Karpas-422 (cell line): ENCODE measurements around the gene MINDY2. TPM values are rescaled to one million over a fixed set of nuclear protein-coding genes. Genes with fewer than 3 reads are reported as not detected.

Experiments
- DNase-seq: peaks from one replicate; pipeline ENCODE4 v3.0.0-alpha.2; 2015
- H2AFZ ChIP-seq: fragments of 200-600 bp; sonication (generic); 2 replicates; pipeline ENCODE4 v1.6.1; 2014; ENCODE audit warnings: antibody characterized with exemption, low read length, mixed read lengths
- H3K27ac ChIP-seq: fragments of 200-600 bp; sonication (generic); 2 replicates; pipeline ENCODE4 v1.5.1; 2014; ENCODE audit warnings: mild to moderate bottlenecking, low read length, moderate library complexity
- H3K27me3 ChIP-seq: fragments of 200-600 bp; sonication (generic); 2 replicates; pipeline ENCODE4 v1.6.1; 2014; ENCODE audit warnings: low read length, mixed read lengths
- H3K36me3 ChIP-seq: fragments of 200-600 bp; sonication (generic); 2 replicates; pipeline ENCODE4 v1.6.1; 2014; ENCODE audit warnings: low read length, mixed read lengths; ENCODE audit not compliant: insufficient read depth
- H3K4me1 ChIP-seq: fragments of 200-600 bp; sonication (generic); 2 replicates; pipeline ENCODE4 v1.6.1; 2014; ENCODE audit warnings: mild to moderate bottlenecking, low read length, mixed read lengths
- H3K4me2 ChIP-seq: fragments of 200-600 bp; sonication (generic); 2 replicates; pipeline ENCODE4 v1.6.1; 2014; ENCODE audit warnings: low read length, low read depth, mild to moderate bottlenecking; ENCODE audit not compliant: poor library complexity, severe bottlenecking
- H3K4me3 ChIP-seq: fragments of 200-600 bp; sonication (generic); 2 replicates; pipeline ENCODE4 v1.5.1; 2014; ENCODE audit warnings: mild to moderate bottlenecking, antibody characterized with exemption, low read length, mixed read lengths
- H3K79me2 ChIP-seq: fragments of 200-600 bp; sonication (generic); 2 replicates; pipeline ENCODE4 v1.6.1; 2014; ENCODE audit warnings: mild to moderate bottlenecking, low read length, mixed read lengths
- H3K9ac ChIP-seq: fragments of 200-600 bp; sonication (generic); 2 replicates; pipeline ENCODE4 v1.6.0; 2014; ENCODE audit warnings: low read length
- H3K9me2 ChIP-seq: fragments of 200-600 bp; sonication (generic), shearing (Covaris generic); replicated peaks from 2 replicates; pipeline ENCODE4 v1.6.0; 2014; ENCODE audit warnings: mild to moderate bottlenecking, low read length, moderate library complexity; ENCODE audit not compliant: insufficient read depth
- H3K9me3 ChIP-seq: fragments of 300-700, 200-600 bp; sonication (generic); 2 replicates; pipeline ENCODE4 v1.6.1; 2014; ENCODE audit warnings: low read length, mixed read lengths
- H4K20me1 ChIP-seq: fragments of 200-600 bp; sonication (generic); 2 replicates; pipeline ENCODE4 v1.6.1; 2014; ENCODE audit warnings: mild to moderate bottlenecking, antibody characterized with exemption, low read length, low read depth; ENCODE audit not compliant: insufficient read depth
- total RNA-seq: library from RNA; depleted of rRNA; stranded (reverse); fragments of >200 nt; shearing (Covaris generic); gene quantifications from 2 replicates; pipeline ENCODE4 v1.2.3, GENCODE V29; 2014; ENCODE audit warnings: low replicate concordance

The MINDY2 gene
- total RNA-seq, 1 experiment from 2014 or later: 11.4 TPM

- peak overlapping the region; percentile 91 for H3K4me3 ChIP-seq
- DNase-seq: peak; percentile 51
- H3K9ac ChIP-seq: peak overlapping the region; percentile 89
- H3K79me2 ChIP-seq: peaks cover 53% of the 10 kb centered on the region
- peak overlapping the region; percentile 97 for H2AFZ ChIP-seq
- no peaks in the 10 kb centered on the region for H4K20me1 ChIP-seq
- no peak overlapping the region for H3K27ac ChIP-seq
- H3K4me2 ChIP-seq: peak overlapping the region; percentile 77
- no peaks in the 10 kb centered on the region for H3K36me3 ChIP-seq
- peaks cover 37% of the 10 kb centered on the region for H3K4me1 ChIP-seq
- H3K9me3 ChIP-seq: no peaks in the 10 kb centered on the region
- H3K27me3 ChIP-seq: no peaks in the 10 kb centered on the region
- H3K9me2 ChIP-seq: no peaks in the 10 kb centered on the region
Measured at GRCh38 chr15:58771621-58772250, 634 bp downstream of the MINDY2 start.

- Histone ChIP-seq H4K20me1 (no peaks in the 10 kb centered on the region), H3K4me1 (peaks cover 41% of the 10 kb centered on the region), H3K9me2 (no peaks in the 10 kb centered on the region), H3K4me2 (peak overlapping the region; percentile 77), H3K27me3 (no peaks in the 10 kb centered on the region), H3K9me3 (no peaks in the 10 kb centered on the region), H2AFZ (no peak overlapping the region), H3K36me3 (no peaks in the 10 kb centered on the region), H3K9ac (peak overlapping the region; percentile 89), H3K27ac (no peak overlapping the region), H3K4me3 (peak overlapping the region; percentile 91), H3K79me2 (peaks cover 60% of the 10 kb centered on the region)
- DNase-seq: no peak
Measured at GRCh38 chr15:58773024-58773423, 1.9 kb downstream of the MINDY2 start.

GRCh38 chr15:58775402-58775801 lies 4.3 kb downstream of the MINDY2 start:
- Histone ChIP-seq H4K20me1 (no peaks in the 10 kb centered on the region), H3K36me3 (no peaks in the 10 kb centered on the region), H3K4me3 (no peak overlapping the region), H3K9me2 (no peaks in the 10 kb centered on the region), H3K4me1 (peaks cover 35% of the 10 kb centered on the region), H3K27me3 (no peaks in the 10 kb centered on the region), H3K27ac (no peak overlapping the region), H3K9me3 (no peaks in the 10 kb centered on the region), H3K4me2 (no peak overlapping the region), H2AFZ (no peak overlapping the region), H3K9ac (no peak overlapping the region), H3K79me2 (peaks cover 74% of the 10 kb centered on the region)
- no peak for DNase-seq

- H2AFZ ChIP-seq: no peak overlapping the region
- H3K9ac ChIP-seq: no peak overlapping the region
- H3K36me3 ChIP-seq: no peaks in the 10 kb centered on the region
- peaks cover 32% of the 10 kb centered on the region for H3K4me1 ChIP-seq
- no peak overlapping the region for H3K27ac ChIP-seq
- no peaks in the 10 kb centered on the region for H3K9me3 ChIP-seq
- no peak for DNase-seq
- H3K4me3 ChIP-seq: no peak overlapping the region
- H3K79me2 ChIP-seq: peaks cover 69% of the 10 kb centered on the region
- no peak overlapping the region for H3K4me2 ChIP-seq
- no peaks in the 10 kb centered on the region for H3K27me3 ChIP-seq
- H4K20me1 ChIP-seq: no peaks in the 10 kb centered on the region
- no peaks in the 10 kb centered on the region for H3K9me2 ChIP-seq
Measured at GRCh38 chr15:58777107-58777506, 6.0 kb downstream of the MINDY2 start.

GRCh38 chr15:58779554-58779953 lies 8.5 kb downstream of the MINDY2 start:
- Histone ChIP-seq H3K9ac (no peak overlapping the region), H3K27me3 (no peaks in the 10 kb centered on the region), H3K27ac (no peak overlapping the region), H3K4me3 (no peak overlapping the region), H3K9me2 (no peaks in the 10 kb centered on the region), H3K4me2 (no peak overlapping the region), H3K79me2 (peaks cover 61% of the 10 kb centered on the region), H4K20me1 (no peaks in the 10 kb centered on the region), H3K9me3 (no peaks in the 10 kb centered on the region), H3K36me3 (0 out of 2 replicates have a peak, but pooled peaks cover 2% of the 10 kb centered on the region), H3K4me1 (peaks cover 7% of the 10 kb centered on the region), H2AFZ (no peak overlapping the region)
- no peak for DNase-seq

GRCh38 chr15:58785355-58785754 lies 14.3 kb downstream of the MINDY2 start:
- H3K36me3 ChIP-seq: 0 out of 2 replicates have a peak, but pooled peaks cover 2% of the 10 kb centered on the region
- no peaks in the 10 kb centered on the region for H3K4me1 ChIP-seq
- H4K20me1 ChIP-seq: no peaks in the 10 kb centered on the region
- H3K27ac ChIP-seq: no peak overlapping the region
- H3K9ac ChIP-seq: no peak overlapping the region
- H3K4me3 ChIP-seq: no peak overlapping the region
- no peak overlapping the region for H2AFZ ChIP-seq
- H3K79me2 ChIP-seq: peaks cover 39% of the 10 kb centered on the region
- peak; percentile 35 for DNase-seq
- no peaks in the 10 kb centered on the region for H3K9me2 ChIP-seq
- no peaks in the 10 kb centered on the region for H3K9me3 ChIP-seq
- H3K27me3 ChIP-seq: no peaks in the 10 kb centered on the region
- H3K4me2 ChIP-seq: no peak overlapping the region

GRCh38 chr15:58788056-58788710 lies 17.1 kb downstream of the MINDY2 start:
- no peaks in the 10 kb centered on the region for H3K9me2 ChIP-seq
- H3K4me3 ChIP-seq: no peak overlapping the region
- no peaks in the 10 kb centered on the region for H4K20me1 ChIP-seq
- no peak for DNase-seq
- no peak overlapping the region for H2AFZ ChIP-seq
- H3K79me2 ChIP-seq: peaks cover 33% of the 10 kb centered on the region
- no peak overlapping the region for H3K9ac ChIP-seq
- 0 out of 2 replicates have a peak, but pooled peaks cover 2% of the 10 kb centered on the region for H3K36me3 ChIP-seq
- no peak overlapping the region for H3K27ac ChIP-seq
- H3K27me3 ChIP-seq: no peaks in the 10 kb centered on the region
- H3K9me3 ChIP-seq: no peaks in the 10 kb centered on the region
- no peaks in the 10 kb centered on the region for H3K4me1 ChIP-seq
- H3K4me2 ChIP-seq: no peak overlapping the region

- Histone ChIP-seq H3K79me2 (peaks cover 4% of the 10 kb centered on the region), H2AFZ (no peak overlapping the region), H4K20me1 (no peaks in the 10 kb centered on the region), H3K4me2 (no peak overlapping the region), H3K36me3 (no peaks in the 10 kb centered on the region), H3K4me3 (no peak overlapping the region), H3K27me3 (no peaks in the 10 kb centered on the region), H3K9me2 (no peaks in the 10 kb centered on the region), H3K9me3 (no peaks in the 10 kb centered on the region), H3K9ac (no peak overlapping the region), H3K27ac (no peak overlapping the region), H3K4me1 (peaks cover 4% of the 10 kb centered on the region; the same call in 1 of the 2 replicates)
- DNase-seq: peak; percentile 37
Measured at GRCh38 chr15:58793862-58794261, 22.8 kb downstream of the MINDY2 start.
